ENCODE results near the gene PIP5K1B. TPM values are rescaled to one million over a fixed set of nuclear protein-coding genes. Genes with fewer than 3 reads are reported as not detected.

The PIP5K1B gene
- polyA plus RNA-seq, 1 donor (not counting 4 experiments of a cell fraction or from before 2014, with no cell fraction given): not detected

GRCh38 chr9:69036799-69037198 is 331.8 kb downstream of the PIP5K1B start:
- no peaks in the 10 kb centered on the region for H3K9me1 ChIP-seq (ENCODE audit: control insufficient read depth, extremely low read depth, insufficient read depth, low read length)
- H4K20me1 ChIP-seq (ENCODE audit: control insufficient read depth, extremely low read depth, insufficient read depth, low read length): no peaks in the 10 kb centered on the region
- DNase-seq (ENCODE audit: low read depth, low spot score) (no peak), FAIRE-seq (no peak)
- no peaks in the 10 kb centered on the region for H3K27me3 ChIP-seq (ENCODE audit: control insufficient read depth, extremely low read depth, insufficient read depth, low read length)
- H3K9ac ChIP-seq (ENCODE audit: control insufficient read depth, extremely low read depth, insufficient read depth, low read length): peak overlapping the region; percentile 88
- H3K36me3 ChIP-seq (ENCODE audit: control insufficient read depth in 2 of 2, extremely low read depth in 1 of 2, insufficient read depth in 2 of 2, low read length in 2 of 2): no peaks in the 10 kb centered on the region
- peak overlapping the region; percentile 76 for H3K27ac ChIP-seq (ENCODE audit: control insufficient read depth, insufficient read depth, low read length)
- H3K4me3 ChIP-seq (ENCODE audit: control insufficient read depth in 2 of 3, extremely low read depth in 1 of 3, insufficient read depth in 2 of 3, low read depth in 1 of 3, low read length in 3 of 3): peak overlapping the region; percentile 64 to 88 (median 83)
- TF ChIP-seq EZH2 (IDR thresholded peaks at IDR 0.05; ENCODE audit: low read length) (no peak), CTCF (optimal IDR thresholded peaks at IDR 0.05 in 1 of 3, IDR thresholded peaks at IDR 0.05 in 1 of 3, conservative IDR thresholded peaks at IDR 0.05 in 1 of 3; ENCODE audit: extremely low read depth in 1 of 3, insufficient read depth in 2 of 3, low read length in 3 of 3) (no peak)
- H3K79me2 ChIP-seq (ENCODE audit: control insufficient read depth, insufficient read depth, low read length): peaks cover 42% of the 10 kb centered on the region
- H3K9me3 ChIP-seq (ENCODE audit: control insufficient read depth, low read depth, low read length): no peaks in the 10 kb centered on the region
- peak overlapping the region; percentile 84 for H3K4me2 ChIP-seq (ENCODE audit: control insufficient read depth, extremely low read depth, insufficient read depth, low read depth, low read length)
- dilution Hi-C loops (cut with MboI; ENCODE audit: extremely low pct_ligation_motif_present, low sequenced_read_pairs): no loop called here
- H3K4me1 ChIP-seq (ENCODE audit: control insufficient read depth, extremely low read depth, insufficient read depth, low read length): peaks cover 6% of the 10 kb centered on the region
- peak overlapping the region; percentile 88 for H2AFZ ChIP-seq (ENCODE audit: control insufficient read depth, low read length)

GRCh38 chr9:69040646-69041045 is 335.6 kb downstream of the PIP5K1B start:
- FAIRE-seq (no peak), DNase-seq (ENCODE audit: low read depth, low spot score) (no peak)
- Histone ChIP-seq H3K36me3 (ENCODE audit: control insufficient read depth in 2 of 2, extremely low read depth in 1 of 2, insufficient read depth in 2 of 2, low read length in 2 of 2) (no peaks in the 10 kb centered on the region), H3K4me2 (ENCODE audit: control insufficient read depth, extremely low read depth, insufficient read depth, low read depth, low read length) (no peak overlapping the region), H3K9ac (ENCODE audit: control insufficient read depth, extremely low read depth, insufficient read depth, low read length) (no peak overlapping the region), H3K27ac (ENCODE audit: control insufficient read depth, insufficient read depth, low read length) (no peak overlapping the region), H3K4me1 (ENCODE audit: control insufficient read depth, extremely low read depth, insufficient read depth, low read length) (peaks cover 3% of the 10 kb centered on the region), H3K27me3 (ENCODE audit: control insufficient read depth, extremely low read depth, insufficient read depth, low read length) (no peaks in the 10 kb centered on the region), H2AFZ (ENCODE audit: control insufficient read depth, low read length) (no peak overlapping the region), H3K79me2 (ENCODE audit: control insufficient read depth, insufficient read depth, low read length) (peaks cover 55% of the 10 kb centered on the region), H3K9me1 (ENCODE audit: control insufficient read depth, extremely low read depth, insufficient read depth, low read length) (no peaks in the 10 kb centered on the region), H4K20me1 (ENCODE audit: control insufficient read depth, extremely low read depth, insufficient read depth, low read length) (no peaks in the 10 kb centered on the region), H3K4me3 (ENCODE audit: control insufficient read depth in 2 of 3, extremely low read depth in 1 of 3, insufficient read depth in 2 of 3, low read depth in 1 of 3, low read length in 3 of 3) (no peak overlapping the region), H3K9me3 (ENCODE audit: control insufficient read depth, low read depth, low read length) (no peaks in the 10 kb centered on the region)
- dilution Hi-C loops (cut with MboI; ENCODE audit: extremely low pct_ligation_motif_present, low sequenced_read_pairs): no loop called here
- TF ChIP-seq CTCF (optimal IDR thresholded peaks at IDR 0.05 in 1 of 3, IDR thresholded peaks at IDR 0.05 in 1 of 3, conservative IDR thresholded peaks at IDR 0.05 in 1 of 3; ENCODE audit: extremely low read depth in 1 of 3, insufficient read depth in 2 of 3, low read length in 3 of 3): no peak
- TF ChIP-seq EZH2 (IDR thresholded peaks at IDR 0.05; ENCODE audit: low read length): no peak
